Caco-2 (cell line): ENCODE results near the gene NUFIP2. TPM values are rescaled to one million over a fixed set of nuclear protein-coding genes. Genes with fewer than 3 reads are reported as not detected.

Experiments used
- BruUV-seq: library from RNA; stranded (reverse); fragments of 400-500 nt; replicated peaks from 2 replicates; lab custom pipeline; 2021; lab: Mats Ljungman, UMichigan
- CTCF ChIA-PET: fragments of 300-600 bp; sonication (Branson Sonifier 250); formaldehyde crosslinking; loops from one replicate; lab custom pipeline; 2022; ENCODE audit warnings: antibody characterized with exemption; lab: Charles Lee
- POLR2A ChIA-PET: fragments of 300-600 bp; sonication (Branson Sonifier 250); formaldehyde crosslinking; loops from one replicate; lab custom pipeline; 2022; ENCODE audit warnings: antibody characterized with exemption; lab: Charles Lee
- DNase-seq, 2 experiments: peaks; one replicate each; pipeline versions ENCODE4 v3.0.0 to v3.0.0-alpha.2; 2020 to 2022
- H3K27me3 ChIP-seq: replicated peaks from 2 replicates; pipeline ENCODE4 v1.6.0; 2011; ENCODE audit warnings: low read length; ENCODE audit not compliant: control insufficient read depth, insufficient read depth
- H3K36me3 ChIP-seq: 2 replicates; pipeline ENCODE4 v1.5.1; 2011; ENCODE audit warnings: low read length; ENCODE audit not compliant: control insufficient read depth, insufficient read depth
- H3K4me1 ChIP-seq: fragments of 250-450 bp; sonication (Bioruptor Pico); 2 replicates; pipeline ENCODE4 v1.5.1; 2020; ENCODE audit warnings: mild to moderate bottlenecking
- H3K4me3 ChIP-seq: 2 replicates; pipeline ENCODE4 v1.5.1; 2011; ENCODE audit warnings: low read depth, mild to moderate bottlenecking, control low read depth, low read length
- H3K9me3 ChIP-seq: fragments of 250-450 bp; sonication (Bioruptor Pico); 2 replicates; pipeline ENCODE4 v1.5.1; 2020; ENCODE audit warnings: mild to moderate bottlenecking, moderate library complexity
- H3K27ac Mint-ChIP-seq: one replicate; pipeline ENCODE4 v1.8.0; 2022; ENCODE audit warnings: mixed read lengths; ENCODE audit not compliant: unreplicated experiment
- H3K27me3 Mint-ChIP-seq: one replicate; pipeline ENCODE4 v1.8.0; 2022; ENCODE audit warnings: mixed read lengths; ENCODE audit not compliant: insufficient read depth, unreplicated experiment
- H3K36me3 Mint-ChIP-seq: one replicate; pipeline ENCODE4 v1.8.0; 2022; ENCODE audit warnings: mild to moderate bottlenecking, mixed read lengths; ENCODE audit not compliant: insufficient read depth, unreplicated experiment
- H3K4me1 Mint-ChIP-seq: one replicate; pipeline ENCODE4 v1.8.0; 2022; ENCODE audit warnings: low read depth, mixed read lengths; ENCODE audit not compliant: unreplicated experiment
- H3K4me3 Mint-ChIP-seq: one replicate; pipeline ENCODE4 v1.8.0; 2022; ENCODE audit warnings: mild to moderate bottlenecking, moderate library complexity, mixed read lengths; ENCODE audit not compliant: unreplicated experiment
- H3K9me3 Mint-ChIP-seq: one replicate; pipeline ENCODE4 v1.8.0; 2022; ENCODE audit warnings: mixed read lengths; ENCODE audit not compliant: unreplicated experiment
- CTCF ChIP-seq, 2 experiments: fragments of 200-600 bp in 1 of 2; IDR thresholded peaks; 1 replicate in 1 of 2; 2 replicates in 1 of 2; pipeline versions ENCODE4 v1.5.1 to v1.8.0; 2011 to 2022; ENCODE audit warnings: antibody characterized with exemption in 1 of 2, control low read depth in 1 of 2, inconsistent platforms in 1 of 2, low read depth in 1 of 2, low read length in 1 of 2, mild to moderate bottlenecking in 1 of 2, moderate library complexity in 1 of 2; ENCODE audit not compliant: insufficient read depth in 1 of 2, severe bottlenecking in 1 of 2, unreplicated experiment in 1 of 2
- intact Hi-C: fragments of 100-400 bp; cut with micrococcal nuclease; formaldehyde crosslinking; loops from one replicate; pipeline ENCODE4 v1.10.0; 2022; ENCODE audit not compliant: unreplicated experiment
- total RNA-seq: library from RNA; stranded (reverse); gene quantifications from 2 replicates; pipeline ENCODE4 v1.2.3, GENCODE V29; 2022

NUFIP2 gene
- total RNA-seq, 1 experiment from 2014 or later: 114 TPM

DNA sequence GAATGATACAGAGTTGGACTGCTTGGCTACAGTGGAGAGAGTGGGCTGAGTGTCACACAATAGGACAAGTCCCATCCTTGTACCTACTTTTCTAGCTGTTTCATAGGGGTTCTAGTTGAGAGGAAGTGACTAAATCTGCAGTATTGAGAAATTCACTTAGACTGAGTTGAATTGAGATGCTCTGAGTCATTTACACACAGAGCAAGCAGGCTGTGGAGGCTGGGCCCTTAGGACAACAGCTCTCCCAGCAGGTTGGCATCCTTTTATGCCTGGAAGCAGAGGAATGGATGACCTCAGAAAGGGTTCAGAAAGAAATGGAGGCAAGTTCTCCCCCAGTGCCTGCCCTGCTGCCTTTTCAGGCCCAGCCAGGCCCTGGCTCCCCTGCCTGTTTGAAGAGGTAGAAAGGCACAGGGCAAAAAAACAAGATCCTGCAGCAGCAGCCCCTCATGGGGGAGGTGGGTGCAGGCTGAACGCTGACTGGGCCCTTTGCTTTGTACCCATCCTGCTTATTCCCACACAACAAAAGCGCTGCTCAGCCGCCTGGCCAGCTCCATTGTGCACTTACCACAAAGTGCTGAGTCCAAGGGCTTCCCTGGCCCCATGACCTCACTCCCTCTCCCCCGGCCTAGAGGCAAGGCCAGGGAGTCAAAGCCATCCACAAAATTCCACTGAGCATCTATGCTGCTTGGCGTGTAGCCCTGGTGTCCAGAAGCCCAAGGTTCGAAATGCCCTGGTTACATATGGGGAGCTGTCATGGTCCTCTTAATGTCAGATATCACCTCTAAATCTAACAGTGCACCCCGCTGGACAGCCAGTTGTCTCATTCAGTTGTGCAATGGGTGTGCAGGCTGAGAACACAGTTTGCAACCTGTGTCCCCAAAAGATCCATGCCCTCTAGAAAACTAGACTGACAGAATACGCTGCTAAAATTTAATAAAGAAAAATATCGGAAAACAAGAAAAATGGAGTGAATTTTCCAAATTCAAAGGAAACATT, 52.7 kb downstream of the NUFIP2 start:
- peak in 1 of 2 experiments; percentile 28 for DNase-seq
- intact Hi-C loops: loop anchor here (10.0 kb wide), 1 partner anchor 256 kb away; no protein-coding TSS in a partner anchor
- Histone ChIP-seq H3K4me3 (no peak overlapping the region), H3K4me1 (no peaks in the 10 kb centered on the region), H3K36me3 (no peaks in the 10 kb centered on the region), H3K9me3 (no peaks in the 10 kb centered on the region), H3K27me3 (no peaks in the 10 kb centered on the region)
- Mint-ChIP-seq H3K36me3 (peaks cover 4% of the 10 kb centered on the region), H3K9me3 (no peaks in the 10 kb centered on the region), H3K27ac (no peak overlapping the region), H3K27me3 (no peaks in the 10 kb centered on the region), H3K4me1 (peaks cover 7% of the 10 kb centered on the region), H3K4me3 (no peak overlapping the region)
- no peak for TF ChIP-seq CTCF (IDR thresholded peaks at IDR 0.05; ENCODE audit: insufficient read depth in 1 of 2, low read depth in 1 of 2, low read length in 1 of 2, severe bottlenecking in 1 of 2, unreplicated experiment in 1 of 2)
- POLR2A ChIA-PET: interaction anchor here (0.5 kb wide), 1 partner anchor 351 kb away, joined by 3 read pairs; the partner anchor contains the start of gene ANKRD13B
- BruUV-seq: no TSS peak
- CTCF ChIA-PET: interaction anchor here (0.7 to 1.5 kb wide), 5 partner anchors 34 to 129 kb away, joined by 3 to 12 read pairs (median 4); partner anchors contain the start of gene MYO18A

DNA sequence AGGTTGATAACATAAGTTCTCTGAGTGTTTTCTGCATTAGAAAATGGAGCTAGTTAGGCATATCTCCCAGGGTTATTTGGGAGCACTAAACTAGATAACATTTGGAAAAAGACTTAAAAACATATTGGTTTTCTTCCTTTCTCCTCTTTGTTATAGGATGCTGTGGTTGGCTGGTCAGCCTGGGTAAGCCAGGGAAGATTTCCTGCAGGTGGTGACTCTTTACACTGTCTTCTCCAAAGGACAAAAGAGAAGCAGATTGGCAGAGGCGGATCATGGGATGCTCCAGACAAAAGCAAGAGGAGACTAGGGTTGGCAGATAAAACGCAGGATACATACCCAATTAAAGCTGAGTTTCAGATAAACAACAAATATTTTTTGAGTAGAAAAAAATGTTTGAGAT, 53.5 kb downstream of the NUFIP2 start:
- Mint-ChIP-seq H3K27me3 (no peaks in the 10 kb centered on the region), H3K36me3 (peaks cover 4% of the 10 kb centered on the region), H3K27ac (no peak overlapping the region), H3K4me1 (peaks cover 7% of the 10 kb centered on the region), H3K4me3 (no peak overlapping the region), H3K9me3 (no peaks in the 10 kb centered on the region)
- no peak for TF ChIP-seq CTCF (IDR thresholded peaks at IDR 0.05; ENCODE audit: insufficient read depth in 1 of 2, low read depth in 1 of 2, low read length in 1 of 2, severe bottlenecking in 1 of 2, unreplicated experiment in 1 of 2)
- ChIA-PET CTCF (interaction anchor here (0.8 to 1.5 kb wide), 4 partner anchors 61 to 130 kb away, joined by 3 to 12 read pairs (median 4); partner anchors contain the start of gene MYO18A), POLR2A (no interaction called here)
- Histone ChIP-seq H3K9me3 (no peaks in the 10 kb centered on the region), H3K36me3 (no peaks in the 10 kb centered on the region), H3K27me3 (no peaks in the 10 kb centered on the region), H3K4me3 (no peak overlapping the region), H3K4me1 (no peaks in the 10 kb centered on the region)
- intact Hi-C loops: loop anchor here (10.0 kb wide), 1 partner anchor 256 kb away; no protein-coding TSS in a partner anchor
- no peak for DNase-seq
- no TSS peak for BruUV-seq

- CTCF ChIA-PET: no interaction called here
- H3K4me1 ChIP-seq: no peaks in the 10 kb centered on the region
- POLR2A ChIA-PET: no interaction called here
- H3K36me3 ChIP-seq: no peaks in the 10 kb centered on the region
- Mint-ChIP-seq H3K9me3 (no peaks in the 10 kb centered on the region), H3K27me3 (no peaks in the 10 kb centered on the region), H3K4me1 (peaks cover 7% of the 10 kb centered on the region), H3K36me3 (peaks cover 4% of the 10 kb centered on the region), H3K27ac (peak overlapping the region; percentile 25), H3K4me3 (no peak overlapping the region)
- BruUV-seq: no TSS peak
- DNase-seq: no peak
- no peak for TF ChIP-seq CTCF (IDR thresholded peaks at IDR 0.05; ENCODE audit: insufficient read depth in 1 of 2, low read depth in 1 of 2, low read length in 1 of 2, severe bottlenecking in 1 of 2, unreplicated experiment in 1 of 2)
- no peaks in the 10 kb centered on the region for H3K27me3 ChIP-seq
- H3K9me3 ChIP-seq: no peaks in the 10 kb centered on the region
- intact Hi-C loops: no loop called here
- H3K4me3 ChIP-seq: no peak overlapping the region
Observed at GRCh38 chr17:29238133-29238850, 55.7 kb downstream of the NUFIP2 start.
